ENCODE measurements around the gene SH3TC2. TPM values are rescaled to one million over a fixed set of nuclear protein-coding genes. Genes with fewer than 3 reads are reported as not detected.

The SH3TC2 gene
- total and polyA plus RNA-seq, 7 experiments from 2014 or later = 0.08 to 0.59 TPM; not detected in 5

- no peaks in the 10 kb centered on the region for H3K27me3 ChIP-seq (ENCODE audit: control insufficient read depth in 2 of 2, insufficient read depth in 2 of 2, low read length in 2 of 2)
- ATAC-seq (no peak), DNase-seq (no peak)
- H3K9me3 ChIP-seq (ENCODE audit: control insufficient read depth in 2 of 3, low read length in 3 of 3) = no peaks in the 10 kb centered on the region
- Mint-ChIP-seq H3K27me3 (peaks cover 0 to 4% (median 4%) of the 10 kb centered on the region in 5 donors), H3K36me3 (no peaks in the 10 kb centered on the region), H3K4me3 (no peak overlapping the region), H3K4me1 (peaks cover 0 to 2% (median 0%) of the 10 kb centered on the region in 7 donors), H3K9me3 (no peaks in the 10 kb centered on the region), H3K27ac (no peak overlapping the region)
- ChIA-PET POLR2A (no interaction called here), CTCF (interaction anchor here (0.6 kb wide), 1 partner anchor 213 kb away, joined by 3 read pairs; no protein-coding TSS in a partner anchor)
- H3K4me3 ChIP-seq (ENCODE audit: low read length) = no peak overlapping the region
- H3K27ac ChIP-seq (ENCODE audit: low read depth, low read length) = no peak overlapping the region
- intact Hi-C loops (cut with micrococcal nuclease) = no loop called here
- H3K36me3 ChIP-seq (ENCODE audit: control insufficient read depth in 2 of 3, insufficient read depth in 3 of 3, low read length in 3 of 3) = no peaks in the 10 kb centered on the region
- H3K4me1 ChIP-seq (ENCODE audit: control insufficient read depth in 2 of 2, insufficient read depth in 2 of 2, low read length in 2 of 2) = no peaks in the 10 kb centered on the region
These were observed 19.2 kb downstream of the SH3TC2 start for GRCh38 chr5:149043641-149044040.

- Histone ChIP-seq H3K27ac (ENCODE audit: low read depth, low read length) (no peak overlapping the region), H3K36me3 (ENCODE audit: control insufficient read depth in 2 of 3, insufficient read depth in 3 of 3, low read length in 3 of 3) (no peaks in the 10 kb centered on the region), H3K27me3 (ENCODE audit: control insufficient read depth in 2 of 2, insufficient read depth in 2 of 2, low read length in 2 of 2) (no peaks in the 10 kb centered on the region), H3K4me1 (ENCODE audit: control insufficient read depth in 2 of 2, insufficient read depth in 2 of 2, low read length in 2 of 2) (no peaks in the 10 kb centered on the region), H3K4me3 (ENCODE audit: low read length) (no peak overlapping the region), H3K9me3 (ENCODE audit: control insufficient read depth in 2 of 3, low read length in 3 of 3) (no peaks in the 10 kb centered on the region)
- Mint-ChIP-seq H3K27me3 (peaks cover 0 to 4% (median 0%) of the 10 kb centered on the region in 5 donors), H3K27ac (no peak overlapping the region), H3K4me3 (no peak overlapping the region), H3K4me1 (peaks cover 0 to 3% (median 0%) of the 10 kb centered on the region in 7 donors), H3K36me3 (no peaks in the 10 kb centered on the region), H3K9me3 (no peaks in the 10 kb centered on the region)
- intact Hi-C loops (cut with micrococcal nuclease) = no loop called here
- DNase-seq (no peak), ATAC-seq (no peak)
- POLR2A ChIA-PET = no interaction called here
- CTCF ChIA-PET = interaction anchor here (0.6 kb wide), 1 partner anchor 212 kb away, joined by 3 read pairs; no protein-coding TSS in a partner anchor
These were observed 20.0 kb downstream of the SH3TC2 start for GRCh38 chr5:149042865-149043264.

GRCh38 chr5:149041242-149041641 lies 21.6 kb downstream of the SH3TC2 start:
- H3K27ac Mint-ChIP-seq = no peak overlapping the region
- Histone ChIP-seq H3K27me3 (ENCODE audit: control insufficient read depth in 2 of 2, insufficient read depth in 2 of 2, low read length in 2 of 2) (no peaks in the 10 kb centered on the region), H3K36me3 (ENCODE audit: control insufficient read depth in 2 of 3, insufficient read depth in 3 of 3, low read length in 3 of 3) (no peaks in the 10 kb centered on the region), H3K4me1 (ENCODE audit: control insufficient read depth in 2 of 2, insufficient read depth in 2 of 2, low read length in 2 of 2) (no peaks in the 10 kb centered on the region), H3K4me3 (ENCODE audit: low read length) (no peak overlapping the region), H3K27ac (ENCODE audit: low read depth, low read length) (no peak overlapping the region), H3K9me3 (ENCODE audit: control insufficient read depth in 2 of 3, low read length in 3 of 3) (no peaks in the 10 kb centered on the region)
- peaks cover 0 to 16% (median 0%) of the 10 kb centered on the region in 7 donors for H3K4me1 Mint-ChIP-seq
- H3K9me3 Mint-ChIP-seq = no peaks in the 10 kb centered on the region
- H3K27me3 Mint-ChIP-seq = peaks cover 0 to 8% (median 5%) of the 10 kb centered on the region in 5 donors
- H3K36me3 Mint-ChIP-seq = no peaks in the 10 kb centered on the region
- POLR2A ChIA-PET = no interaction called here
- CTCF ChIA-PET = no interaction called here
- ATAC-seq (no peak), DNase-seq (no peak)
- intact Hi-C loops (cut with micrococcal nuclease) = no loop called here
- H3K4me3 Mint-ChIP-seq = no peak overlapping the region

DNA sequence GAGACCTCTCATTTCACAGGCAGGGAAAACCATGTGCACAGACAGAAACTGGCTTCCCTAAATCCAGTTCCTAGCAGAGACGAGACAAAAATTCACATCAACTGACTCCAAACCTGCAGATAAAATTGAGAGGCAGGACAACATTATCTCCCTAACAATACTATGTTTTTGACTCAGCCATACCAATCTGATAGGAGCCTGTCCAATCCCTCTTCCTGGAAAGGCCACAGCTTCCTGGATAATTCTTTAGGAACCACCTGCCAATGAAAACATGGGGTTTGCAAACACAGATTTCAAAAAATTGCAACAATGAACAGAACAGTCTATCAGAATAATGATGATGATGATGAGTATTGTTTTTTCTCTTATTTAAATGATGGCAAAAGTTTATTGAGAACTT lies 22.4 kb downstream of the SH3TC2 start:
- DNase-seq = no peak
- Histone ChIP-seq H3K27me3 (ENCODE audit: control insufficient read depth in 2 of 2, insufficient read depth in 2 of 2, low read length in 2 of 2) (no peaks in the 10 kb centered on the region), H3K36me3 (ENCODE audit: control insufficient read depth in 2 of 3, insufficient read depth in 3 of 3, low read length in 3 of 3) (no peaks in the 10 kb centered on the region), H3K4me1 (ENCODE audit: control insufficient read depth in 2 of 2, insufficient read depth in 2 of 2, low read length in 2 of 2) (no peaks in the 10 kb centered on the region), H3K4me3 (ENCODE audit: low read length) (no peak overlapping the region), H3K9me3 (ENCODE audit: control insufficient read depth in 2 of 3, low read length in 3 of 3) (no peaks in the 10 kb centered on the region), H3K27ac (ENCODE audit: low read depth, low read length) (no peak overlapping the region)
- peak overlapping the region in 1 of 9 donors; percentile 56 for H3K27ac Mint-ChIP-seq
- peaks cover 0 to 18% (median 0%) of the 10 kb centered on the region in 7 donors for H3K4me1 Mint-ChIP-seq
- no peak overlapping the region for H3K4me3 Mint-ChIP-seq
- H3K27me3 Mint-ChIP-seq = peaks cover 0 to 9% (median 5%) of the 10 kb centered on the region in 5 donors
- ChIA-PET CTCF (no interaction called here), POLR2A (no interaction called here)
- ATAC-seq = no peak
- no peaks in the 10 kb centered on the region for H3K36me3 Mint-ChIP-seq
- H3K9me3 Mint-ChIP-seq = no peaks in the 10 kb centered on the region
- intact Hi-C loops (cut with micrococcal nuclease) = no loop called here

GRCh38 chr5:149039506-149039905 lies 23.4 kb downstream of the SH3TC2 start:
- no peak overlapping the region for H3K4me3 Mint-ChIP-seq
- ATAC-seq (no peak), DNase-seq (no peak)
- H3K27me3 Mint-ChIP-seq = peaks cover 0 to 9% (median 5%) of the 10 kb centered on the region in 5 donors
- intact Hi-C loops (cut with micrococcal nuclease) = loop anchor here (5.0 to 10.0 kb wide), 4 partner anchors 73 to 855 kb away; partner anchors contain the start of gene ADRB2 (in 1 of the 2)
- H3K27ac Mint-ChIP-seq = no peak overlapping the region
- no peaks in the 10 kb centered on the region for H3K36me3 Mint-ChIP-seq
- Histone ChIP-seq H3K9me3 (ENCODE audit: control insufficient read depth in 2 of 3, low read length in 3 of 3) (no peaks in the 10 kb centered on the region), H3K27me3 (ENCODE audit: control insufficient read depth in 2 of 2, insufficient read depth in 2 of 2, low read length in 2 of 2) (no peaks in the 10 kb centered on the region), H3K4me1 (ENCODE audit: control insufficient read depth in 2 of 2, insufficient read depth in 2 of 2, low read length in 2 of 2) (no peaks in the 10 kb centered on the region), H3K27ac (ENCODE audit: low read depth, low read length) (no peak overlapping the region), H3K4me3 (ENCODE audit: low read length) (no peak overlapping the region), H3K36me3 (ENCODE audit: control insufficient read depth in 2 of 3, insufficient read depth in 3 of 3, low read length in 3 of 3) (no peaks in the 10 kb centered on the region)
- H3K9me3 Mint-ChIP-seq = no peaks in the 10 kb centered on the region
- peaks cover 0 to 18% (median 0%) of the 10 kb centered on the region in 7 donors for H3K4me1 Mint-ChIP-seq
- ChIA-PET POLR2A (interaction anchor here (0.7 kb wide), 1 partner anchor 62 kb away, joined by 3 read pairs; no protein-coding TSS in a partner anchor), CTCF (interaction anchor here (1.4 kb wide), 1 partner anchor 225 kb away, joined by 3 read pairs; no protein-coding TSS in a partner anchor)

DNA sequence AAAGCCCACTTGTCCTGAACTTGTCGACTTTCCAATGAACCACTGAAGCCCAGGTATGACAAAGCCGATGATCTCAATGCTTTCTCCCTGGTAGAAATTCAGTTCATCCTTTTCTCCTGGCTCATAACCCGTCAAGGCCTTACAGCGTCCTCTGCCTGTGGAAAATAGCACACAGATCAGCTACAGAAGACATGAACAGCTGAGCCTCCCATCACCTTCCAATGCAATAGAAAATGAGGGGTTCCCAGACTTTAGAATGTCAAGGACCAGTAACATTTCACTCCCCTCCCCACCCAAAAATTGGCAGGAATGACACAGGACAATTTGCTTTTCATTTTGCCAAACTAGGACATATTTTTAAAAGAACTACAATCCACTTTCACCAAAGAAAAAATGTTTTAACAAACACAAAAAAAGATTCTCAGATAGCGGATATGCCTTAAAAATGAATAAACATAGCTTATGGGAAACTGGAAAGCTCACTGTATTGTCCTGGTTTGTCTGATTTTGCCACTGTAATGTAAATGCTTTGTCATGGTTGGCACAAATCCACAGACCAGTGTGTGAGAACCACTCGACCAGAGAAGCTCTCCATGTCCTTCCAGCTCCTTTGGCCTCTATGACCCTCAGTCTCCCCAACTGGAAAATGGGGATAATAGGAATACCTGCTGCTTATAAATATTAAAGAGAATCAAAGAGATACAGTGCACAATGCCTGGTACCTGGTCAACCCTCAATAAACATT lies 24.4 kb downstream of the SH3TC2 start:
- Mint-ChIP-seq H3K4me3 (no peak overlapping the region), H3K27ac (no peak overlapping the region), H3K27me3 (peaks cover 0 to 9% (median 5%) of the 10 kb centered on the region in 5 donors), H3K36me3 (no peaks in the 10 kb centered on the region), H3K9me3 (no peaks in the 10 kb centered on the region), H3K4me1 (peaks cover 0 to 18% (median 0%) of the 10 kb centered on the region in 7 donors)
- Histone ChIP-seq H3K27ac (ENCODE audit: low read depth, low read length) (no peak overlapping the region), H3K9me3 (ENCODE audit: control insufficient read depth in 2 of 3, low read length in 3 of 3) (no peaks in the 10 kb centered on the region), H3K27me3 (ENCODE audit: control insufficient read depth in 2 of 2, insufficient read depth in 2 of 2, low read length in 2 of 2) (no peaks in the 10 kb centered on the region), H3K4me1 (ENCODE audit: control insufficient read depth in 2 of 2, insufficient read depth in 2 of 2, low read length in 2 of 2) (no peaks in the 10 kb centered on the region), H3K4me3 (ENCODE audit: low read length) (no peak overlapping the region), H3K36me3 (ENCODE audit: control insufficient read depth in 2 of 3, insufficient read depth in 3 of 3, low read length in 3 of 3) (no peaks in the 10 kb centered on the region)
- ChIA-PET POLR2A (no interaction called here), CTCF (interaction anchor here (0.5 to 1.4 kb wide), 2 partner anchors 226 to 1275 kb away, joined by 3 read pairs; no protein-coding TSS in a partner anchor)
- ATAC-seq = no peak
- intact Hi-C loops (cut with micrococcal nuclease) = loop anchor here (5.0 to 10.0 kb wide), 4 partner anchors 74 to 854 kb away; partner anchors contain the start of gene ADRB2 (in 1 of the 2)
- no peak for DNase-seq
